ENCODE measurements around the gene PAH. TPM values are rescaled to one million over a fixed set of nuclear protein-coding genes. Genes with fewer than 3 reads are reported as not detected.

The PAH gene
- total and polyA plus RNA-seq, 11 donors = 0.03 to 0.23 TPM; not detected in 9

- no peak for TF ChIP-seq CTCF (IDR thresholded peaks at IDR 0.05)
- TF ChIP-seq POLR2A (IDR thresholded peaks at IDR 0.05) = no peak
- Histone ChIP-seq H3K9me3 (peaks cover 0 to 10% (median 0%) of the 10 kb centered on the region in 12 donors), H3K4me3 (no peak overlapping the region), H3K4me1 (peaks cover 0 to 12% (median 0%) of the 10 kb centered on the region in 12 donors), H3K36me3 (no peaks in the 10 kb centered on the region), H3K27me3 (peaks cover 31 to 91% (median 66%) of the 10 kb centered on the region in 9 donors), H3K27ac (no peak overlapping the region)
- WGBS, 4 donors = 0 to 3% (median 1%) methylated on average over 21 of the region's 21 CpGs
- no peak for DNase-seq
- ATAC-seq = no peak
- intact Hi-C loops (cut with DNase I) = no loop called here
These were observed 47.8 kb upstream of the PAH start for GRCh38 chr12:102964872-102965271.

GRCh38 chr12:102963796-102964195 is 46.8 kb upstream of the PAH start:
- intact Hi-C loops (cut with DNase I) = no loop called here
- H3K9me3 ChIP-seq = peaks cover 0 to 10% (median 0%) of the 10 kb centered on the region in 12 donors
- H3K36me3 ChIP-seq = no peaks in the 10 kb centered on the region
- no peak overlapping the region for H3K4me3 ChIP-seq
- peaks cover 40 to 96% (median 74%) of the 10 kb centered on the region in 9 donors for H3K27me3 ChIP-seq
- DNase-seq (no peak), ATAC-seq (no peak)
- no peak for TF ChIP-seq CTCF (IDR thresholded peaks at IDR 0.05)
- peaks cover 0 to 14% (median 0%) of the 10 kb centered on the region in 12 donors for H3K4me1 ChIP-seq
- no peak overlapping the region for H3K27ac ChIP-seq
- WGBS, 4 donors = 39 to 60% (median 49%) methylated on average over 4 of the region's 4 CpGs

GRCh38 chr12:102962986-102963385 is 45.9 kb upstream of the PAH start:
- peaks cover 48 to 97% (median 78%) of the 10 kb centered on the region in 9 donors for H3K27me3 ChIP-seq
- TF ChIP-seq POLR2A (IDR thresholded peaks at IDR 0.05) = no peak
- TF ChIP-seq CTCF (IDR thresholded peaks at IDR 0.05) = no peak
- 1 to 14% (median 10%) methylated on average over 3 of the region's 3 CpGs for WGBS, 4 donors

GRCh38 chr12:102962532-102962931 is 45.5 kb upstream of the PAH start:
- H3K27me3 ChIP-seq = peaks cover 50 to 97% (median 78%) of the 10 kb centered on the region in 9 donors
- no peak for TF ChIP-seq CTCF (IDR thresholded peaks at IDR 0.05)
- ATAC-seq (no peak), DNase-seq (no peak)
- WGBS, 4 donors = 3 to 6% (median 4%) methylated on average over 11 of the region's 11 CpGs
- no peak overlapping the region for H3K4me3 ChIP-seq
- H3K9me3 ChIP-seq = peaks cover 0 to 10% (median 0%) of the 10 kb centered on the region in 12 donors
- intact Hi-C loops (cut with DNase I) = no loop called here
- peaks cover 0 to 27% (median 6%) of the 10 kb centered on the region in 12 donors for H3K4me1 ChIP-seq
- H3K27ac ChIP-seq = no peak overlapping the region
- no peaks in the 10 kb centered on the region for H3K36me3 ChIP-seq

More at GRCh38 chr12:102962986-102963385, 45.9 kb upstream of the PAH start:
- Histone ChIP-seq H3K4me1 (peaks cover 0 to 23% (median 4%) of the 10 kb centered on the region in 12 donors), H3K4me3 (no peak overlapping the region), H3K9me3 (peaks cover 0 to 10% (median 0%) of the 10 kb centered on the region in 12 donors), H3K36me3 (no peaks in the 10 kb centered on the region), H3K27ac (no peak overlapping the region)
- DNase-seq (no peak), ATAC-seq (no peak)
- intact Hi-C loops (cut with DNase I) = no loop called here
